Spleen (tissue), 11 donors: ENCODE data around the gene CLCF1. TPM values are rescaled to one million over a fixed set of nuclear protein-coding genes. Genes with fewer than 3 reads are reported as not detected.
A peak's percentile ranks its signal among the peaks of the same experiment; 100 is the strongest.

Experiments
- DNase-seq: peaks from one replicate; pipeline ENCODE4 v3.0.0-alpha.2; 2020
- H3K27ac ChIP-seq, 8 donors: fragments of 200-600 bp; sonication (generic) in 7 of 8; 1 replicate in 4 of 8; 2 replicates in 4 of 8; pipeline versions ENCODE4 v1.5.0 to v1.8.0; 2016 to 2021; ENCODE audit warnings: inconsistent platforms in 4 of 8, mild to moderate bottlenecking in 4 of 8, moderate library complexity in 1 of 8
- H3K27me3 ChIP-seq, 7 donors: fragments of 200-600 bp; sonication (generic) in 6 of 7; replicated peaks in 1 of 7; 1 replicate in 4 of 7; 2 replicates in 3 of 7; pipeline versions ENCODE4 v1.5.0 to v1.8.0; 2016 to 2021; ENCODE audit warnings: inconsistent platforms in 3 of 7, mild to moderate bottlenecking in 1 of 7
- H3K36me3 ChIP-seq, 6 donors: fragments of 200-600 bp; sonication (generic) in 5 of 6; 1 replicate in 4 of 6; 2 replicates in 2 of 6; pipeline versions ENCODE4 v1.5.0 to v1.8.0; 2016 to 2021; ENCODE audit warnings: inconsistent platforms in 2 of 6
- H3K4me1 ChIP-seq, 6 donors: fragments of 200-600 bp; sonication (generic) in 5 of 6; 1 replicate in 3 of 6; 2 replicates in 3 of 6; pipeline versions ENCODE4 v1.5.0 to v1.8.0; 2016 to 2021; ENCODE audit warnings: inconsistent platforms in 3 of 6
- H3K4me3 ChIP-seq, 8 donors: fragments of 200-600 bp; sonication (generic) in 7 of 8; 1 replicate in 4 of 8; 2 replicates in 4 of 8; pipeline versions ENCODE4 v1.5.0 to v1.8.0; 2016 to 2021; ENCODE audit warnings: inconsistent platforms in 4 of 8, mild to moderate bottlenecking in 4 of 8, moderate library complexity in 2 of 8
- H3K9me3 ChIP-seq, 8 donors: fragments of 200-600 bp; sonication (generic) in 7 of 8; 1 replicate in 4 of 8; 2 replicates in 4 of 8; pipeline versions ENCODE4 v1.5.0 to v1.8.0; 2016 to 2021; ENCODE audit warnings: inconsistent platforms in 4 of 8
- CTCF ChIP-seq, 11 experiments: fragments of 200-600 bp in 7 of 11; fragments of 450-650 bp in 4 of 11; sonication (generic) in 4 of 11; IDR thresholded peaks in 8 of 11; conservative IDR thresholded peaks in 3 of 11; 1 replicate in 7 of 11; 2 replicates in 4 of 11; pipeline versions ENCODE4 v1.4.0 to v1.8.0; 2016 to 2021; ENCODE audit warnings: antibody characterized with exemption in 11 of 11, inconsistent platforms in 4 of 11, mild to moderate bottlenecking in 1 of 11
- POLR2A ChIP-seq, 3 donors: fragments of 450-650 bp; IDR thresholded peaks; one replicate each; pipeline ENCODE4 v1.5.1; 2017; ENCODE audit warnings: antibody characterized with exemption in 3 of 3, mild to moderate bottlenecking in 1 of 3
- POLR2AphosphoS5 ChIP-seq, 3 donors: sonication (generic); formaldehyde crosslinking; IDR thresholded peaks; one replicate each; pipeline ENCODE4 v1.5.1; 2017; ENCODE audit warnings: antibody characterized with exemption in 3 of 3
- WGBS, 5 donors: extraction: QIAGEN DNeasy Blood & Tissue Kit in 3 of 5; methylation state at CpG; one replicate each; pipeline versions ENCODE4 v1.1.5 to v1.1.7; 2013 to 2018; 5-methylcytosine and 5-hydroxymethylcytosine counted together
- intact Hi-C: fragments of 100-400 bp; cut with DNase I; formaldehyde crosslinking; loops from one replicate; pipeline ENCODE4 v1.15.0; 2023; ENCODE audit warnings: low total_unique reads
- polyA plus RNA-seq, 3 donors: library from polyadenylated mRNA; stranded (reverse); fragments of 200-250 nt; gene quantifications; one replicate each; pipeline ENCODE4 v1.2.1, GENCODE V29; 2013
- total RNA-seq, 7 donors: library from RNA; depleted of rRNA in 3 of 7; stranded (reverse); fragments of >200 nt in 3 of 7; fragmentation: NEBNext Ultra II Directional in 4 of 7; extraction: Animal tissue kit (Norgen Biotek cat#: 25700) in 4 of 7; gene quantifications; one replicate each; pipeline versions ENCODE4 v1.1.0 to v1.2.1, GENCODE V29; 2016 to 2021
- donor health status: healthy with polysubstance abuse.
- donor health status: DM: no; HTN: no; CAD: no; lungs with moderate emphysema.
- donor health status: DM: no; HTN: no; CAD: no.
- donor health status: Bipolar disorder and iron deficiency.
- donor health status: healthy.
- donor health status: DM: no; HTN: no; CAD: no.
- donor health status: DM: yes; HTN: yes; CAD: no.

CLCF1 gene
- total and polyA plus RNA-seq, 10 donors, result 4.3 to 13.7 (median 7.4) TPM

DNA sequence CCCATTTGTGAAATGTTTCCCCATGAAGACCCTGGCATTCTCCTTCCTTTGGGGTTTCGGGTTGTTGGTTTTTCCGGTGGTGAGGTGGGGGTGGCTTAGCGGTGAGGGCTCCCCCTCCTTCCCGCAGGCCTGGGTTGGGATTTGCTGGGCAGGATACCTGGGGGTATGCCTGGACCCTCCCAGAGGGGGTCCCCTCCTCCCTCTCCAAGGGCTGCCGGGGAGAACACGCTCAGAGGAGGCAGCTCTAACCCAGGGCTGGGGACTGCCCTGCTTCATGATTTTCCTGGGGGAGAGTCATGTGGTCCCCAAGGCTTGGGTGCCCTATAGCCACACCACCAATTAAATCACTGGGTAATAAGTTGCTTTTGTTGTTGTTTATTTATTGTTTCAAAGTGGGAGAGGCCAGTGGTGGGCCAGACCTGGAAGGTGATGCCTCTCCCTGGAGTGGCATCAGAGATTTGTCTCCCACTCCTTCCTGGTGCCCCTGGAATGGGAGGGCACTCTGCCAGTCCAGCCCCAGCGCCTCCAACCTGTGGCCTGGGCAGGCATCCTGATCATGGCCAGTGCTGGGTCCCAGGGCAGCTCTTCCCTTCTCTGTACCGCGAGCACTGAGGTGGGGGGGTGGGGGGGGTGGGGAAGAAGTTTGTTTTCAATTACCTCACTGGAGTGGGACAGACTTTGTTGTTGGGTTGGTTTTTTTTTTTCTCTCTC lies 1.3 kb upstream of the CLCF1 start:
- Histone ChIP-seq H3K4me1 (peaks cover 24 to 68% (median 47%) of the 10 kb centered on the region in 6 donors), H3K27ac (peak overlapping the region in 6 of 8 donors; percentile 8 to 96 (median 93)), H3K4me3 (peak overlapping the region in 1 of 8 donors; percentile 78), H3K27me3 (peaks cover 0 to 18% (median 0%) of the 10 kb centered on the region in 7 donors), H3K9me3 (no peaks in the 10 kb centered on the region), H3K36me3 (no peaks in the 10 kb centered on the region)
- intact Hi-C loops, result no loop called here
- TF ChIP-seq POLR2AphosphoS5 (IDR thresholded peaks at IDR 0.05) (no peak), POLR2A (IDR thresholded peaks at IDR 0.05) (no peak), CTCF (IDR thresholded peaks at IDR 0.05 in 8 of 11, conservative IDR thresholded peaks at IDR 0.05 in 3 of 11) (no peak)
- 22 to 47% (median 37%) methylated on average over 8 to 9 of the region's 9 CpGs for WGBS, 5 donors
- DNase-seq, result peak; percentile 78

DNA sequence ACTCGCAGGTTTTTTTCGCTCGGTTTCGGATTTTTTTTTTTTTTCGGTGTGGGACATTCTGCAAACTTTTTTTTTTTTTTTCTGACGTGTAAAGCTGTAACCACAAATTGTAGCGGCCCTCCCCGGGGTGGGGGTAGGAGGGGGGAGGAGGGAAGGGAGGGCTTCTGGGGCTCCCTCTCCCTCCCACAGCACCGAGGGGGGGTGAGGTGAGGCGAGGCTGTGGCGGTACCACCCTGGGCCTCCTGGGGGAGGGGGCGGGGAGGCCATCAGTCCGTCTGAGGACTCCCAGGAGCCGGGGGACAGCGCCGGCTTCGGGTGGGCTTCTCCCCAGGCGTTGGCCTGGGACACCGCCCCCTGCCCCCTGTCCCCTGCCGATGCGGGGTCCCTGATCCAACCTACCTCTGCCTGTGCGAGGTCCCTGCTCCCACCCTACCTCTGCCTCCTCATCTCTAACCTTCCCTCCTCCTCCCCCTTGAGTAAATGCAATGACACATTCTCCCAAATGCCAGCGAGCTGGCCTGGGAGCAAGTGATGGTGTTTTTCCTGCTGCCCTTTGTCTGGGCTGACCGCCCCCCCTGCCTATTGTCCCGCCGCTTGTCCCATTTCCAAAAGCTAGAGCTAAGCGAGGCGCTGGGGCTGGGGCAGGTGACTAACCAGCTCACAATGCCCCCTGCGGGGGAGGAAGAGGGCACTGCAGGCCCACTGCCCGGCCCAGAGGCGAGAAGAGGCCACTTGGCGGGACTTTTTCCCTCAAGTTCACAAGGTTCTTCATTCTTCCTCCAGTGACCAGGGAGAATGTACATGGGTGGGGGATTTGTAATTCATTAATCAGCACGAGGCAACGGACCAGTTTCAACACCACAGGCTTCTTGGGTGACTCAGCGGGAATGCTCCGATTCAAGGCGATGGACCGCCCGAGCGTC lies 511 bp upstream of the CLCF1 start:
- peaks cover 32 to 68% (median 52%) of the 10 kb centered on the region in 6 donors for H3K4me1 ChIP-seq
- intact Hi-C loops, result no loop called here
- H3K27ac ChIP-seq, result peak overlapping the region; percentile 85 to 96 (median 93)
- peaks cover 0 to 18% (median 0%) of the 10 kb centered on the region in 7 donors for H3K27me3 ChIP-seq
- peak; percentile 49 to 78 (median 64) for TF ChIP-seq CTCF (IDR thresholded peaks at IDR 0.05 in 8 of 11, conservative IDR thresholded peaks at IDR 0.05 in 3 of 11)
- TF ChIP-seq POLR2AphosphoS5 (IDR thresholded peaks at IDR 0.05), result peak in 2 of 3 donors; percentile 51 to 68
- TF ChIP-seq POLR2A (IDR thresholded peaks at IDR 0.05), result no peak
- DNase-seq, result peak; percentile 94
- 5 to 9% (median 5%) methylated on average over 37 to 40 of the region's 40 CpGs for WGBS, 5 donors
- H3K9me3 ChIP-seq, result no peaks in the 10 kb centered on the region
- H3K4me3 ChIP-seq, result peak overlapping the region; percentile 55 to 78 (median 62)
- H3K36me3 ChIP-seq, result no peaks in the 10 kb centered on the region

DNA sequence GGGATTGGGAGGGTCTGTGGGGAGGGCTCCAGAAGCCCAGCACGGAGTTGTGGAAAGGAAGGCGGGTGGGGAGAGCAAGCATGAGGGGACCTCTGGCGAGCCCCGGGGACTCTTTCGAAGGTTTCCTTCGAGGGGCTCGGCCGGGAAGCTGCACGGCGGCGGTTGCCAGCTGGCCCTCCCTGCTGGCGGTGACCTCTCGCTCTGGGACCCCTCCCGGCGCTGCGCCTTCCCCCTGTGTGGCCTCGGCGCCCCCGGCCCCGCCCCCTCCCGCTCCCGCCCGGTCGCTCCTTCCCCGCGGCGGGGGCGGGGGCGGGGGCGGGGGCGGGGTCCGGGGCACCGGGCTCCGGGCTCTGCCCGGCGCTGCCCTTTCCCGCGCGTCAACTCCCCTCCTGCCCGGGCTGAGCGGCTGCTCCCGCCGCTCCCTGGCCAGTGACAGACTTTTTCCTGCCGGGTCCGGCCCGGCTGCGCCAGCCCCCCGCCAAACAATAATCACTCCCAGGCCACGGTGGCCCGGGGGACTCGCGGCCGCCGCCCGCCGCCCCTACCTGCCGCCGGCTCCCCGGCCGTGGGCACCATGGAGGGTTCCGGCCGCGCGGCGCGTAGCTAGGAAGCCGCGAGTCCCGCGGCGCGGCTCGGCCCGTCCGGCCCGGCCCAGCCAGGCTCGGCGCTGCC lies 941 bp downstream of the CLCF1 start:
- peak; percentile 87 for DNase-seq
- Histone ChIP-seq H3K4me1 (peaks cover 42 to 81% (median 66%) of the 10 kb centered on the region in 6 donors), H3K27ac (peak overlapping the region; percentile 85 to 96 (median 93)), H3K4me3 (peak overlapping the region; percentile 55 to 78 (median 62)), H3K9me3 (no peaks in the 10 kb centered on the region), H3K36me3 (no peaks in the 10 kb centered on the region), H3K27me3 (peaks cover 0 to 18% (median 0%) of the 10 kb centered on the region in 7 donors)
- WGBS, 5 donors, result 0 to 2% (median 1%) methylated on average over 22 to 77 of the region's 78 CpGs
- intact Hi-C loops, result no loop called here
- TF ChIP-seq POLR2A (IDR thresholded peaks at IDR 0.05), result no peak
- no peak for TF ChIP-seq CTCF (IDR thresholded peaks at IDR 0.05 in 8 of 11, conservative IDR thresholded peaks at IDR 0.05 in 3 of 11)
- TF ChIP-seq POLR2AphosphoS5 (IDR thresholded peaks at IDR 0.05), result no peak
